ENCODE data around the gene DCTN1.

- TF ChIP-seq CTCF (IDR thresholded peaks at IDR 0.05) = no peak
- TF ChIP-seq POLR2A (IDR thresholded peaks at IDR 0.05) = no peak
Observed at GRCh38 chr2:74317701-74318100, 62.4 kb downstream of the DCTN1 start.

All from Peyer's patch (tissue), 4 donors.